ENCODE data around the gene HDAC8. TPM values are rescaled to one million over a fixed set of nuclear protein-coding genes. Genes with fewer than 3 reads are reported as not detected.
A peak's percentile ranks its signal among the peaks of the same experiment; 100 is the strongest.
"Not testable (repeated sequence)": the region's sequence is repeated elsewhere in the genome, so short reads cannot be mapped to it uniquely, and the experiment has no call there.

Gene HDAC8
- total RNA-seq, 1 donor from 2014 or later, result 28.4 TPM

DNA sequence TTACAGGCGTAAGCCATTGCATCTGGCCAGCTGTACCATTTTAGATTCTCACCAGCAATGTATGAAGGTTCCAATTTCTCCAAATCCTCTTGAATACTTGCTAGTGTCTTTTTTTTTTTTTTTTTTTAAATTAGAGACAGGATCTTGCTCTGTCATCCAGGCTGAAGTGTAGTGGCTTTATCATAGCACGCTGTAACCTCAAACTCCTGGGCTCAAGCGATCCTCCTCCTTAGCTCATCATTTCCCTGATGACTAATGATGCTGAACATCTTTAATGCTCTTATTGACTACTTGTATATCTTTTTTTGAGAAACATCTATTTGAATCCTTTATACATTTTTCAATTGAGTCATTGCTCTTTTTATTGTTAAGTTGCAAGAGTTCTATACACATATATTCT is 40.3 kb downstream of the HDAC8 start:
- no peak for DNase-seq

DNA sequence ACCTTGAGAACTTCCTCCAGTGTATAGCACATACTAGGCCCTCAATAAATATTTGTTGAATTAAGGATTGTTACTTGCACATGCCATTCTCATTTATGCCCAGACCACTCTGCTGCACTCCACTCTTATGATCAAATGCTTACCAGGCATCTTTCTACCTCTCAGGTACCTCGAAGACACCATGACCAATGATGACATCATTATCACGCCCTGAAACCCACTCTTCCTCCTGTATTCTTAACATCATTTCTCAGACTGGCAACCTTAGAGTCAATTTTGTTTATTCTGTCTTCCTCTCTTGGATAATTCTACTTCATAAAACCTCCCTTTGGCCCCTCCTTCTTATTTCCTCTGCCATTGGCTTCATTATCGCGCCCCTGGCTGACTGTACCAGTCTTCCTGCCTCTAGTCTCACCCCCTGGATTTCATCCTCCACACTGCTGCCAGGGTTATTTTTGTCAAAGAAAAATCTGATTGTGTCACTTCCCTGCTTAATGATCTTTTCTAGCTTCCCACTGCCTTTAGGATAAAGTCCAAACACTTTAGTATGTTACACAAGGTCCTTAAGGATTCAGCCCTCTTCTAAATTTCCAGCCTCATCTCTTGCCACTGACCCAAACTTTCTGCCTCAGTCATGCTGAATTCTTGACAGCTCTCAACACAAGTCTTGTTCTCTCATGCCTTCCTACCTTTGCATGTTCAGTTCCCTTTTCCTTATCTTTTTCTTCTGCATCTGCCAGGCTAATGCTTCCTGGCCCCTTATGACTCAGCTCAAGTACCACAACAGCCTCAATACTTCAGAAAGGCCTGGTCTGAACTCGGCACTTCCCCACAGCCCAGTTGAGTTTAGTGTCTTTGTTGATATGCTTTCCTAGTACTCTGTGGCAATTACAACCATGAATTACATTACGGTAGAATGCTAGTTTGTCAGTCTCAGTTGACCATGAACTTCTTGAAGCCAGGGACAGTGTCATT is 45.8 kb downstream of the HDAC8 start:
- no peak for DNase-seq

- DNase-seq, result no peak
These were observed 73.9 kb downstream of the HDAC8 start for GRCh38 chrX:72498782-72499181.

- peak; percentile 62 for DNase-seq
These were observed 77.6 kb downstream of the HDAC8 start for GRCh38 chrX:72495046-72495445.

- no peak for DNase-seq
These were observed 80.1 kb downstream of the HDAC8 start for GRCh38 chrX:72492499-72492898.

DNA sequence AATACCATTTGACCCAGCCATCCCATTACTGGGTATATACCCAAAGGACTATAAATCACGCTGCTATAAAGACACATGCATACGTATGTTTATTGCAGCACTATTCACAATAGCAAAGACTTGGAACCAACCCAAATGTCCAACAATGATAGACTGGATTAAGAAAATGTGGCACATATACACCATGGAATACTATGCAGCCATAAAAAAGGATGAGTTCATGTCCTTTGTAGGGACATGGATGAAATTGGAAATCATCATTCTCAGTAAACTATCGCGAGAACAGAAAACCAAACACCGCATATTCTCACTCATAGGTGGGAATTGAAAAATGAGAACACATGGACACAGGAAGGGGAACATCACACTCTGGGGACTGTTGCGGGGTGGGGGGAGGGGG is 82.4 kb downstream of the HDAC8 start:
- DNase-seq, result not testable (repeated sequence)

GRCh38 chrX:72487661-72488060 is 85.0 kb downstream of the HDAC8 start:
- no peak for DNase-seq

GRCh38 chrX:72479324-72480274 is 93.0 kb downstream of the HDAC8 start:
- no peak for DNase-seq

GRCh38 chrX:72478853-72479252 is 93.8 kb downstream of the HDAC8 start:
- DNase-seq, result no peak

- no peak for DNase-seq
These were observed 94.3 kb downstream of the HDAC8 start for GRCh38 chrX:72478351-72478750.

GRCh38 chrX:72477781-72478181 is 94.9 kb downstream of the HDAC8 start:
- DNase-seq, result peak; percentile 77

- peak; percentile 60 for DNase-seq
These were observed 95.3 kb downstream of the HDAC8 start for GRCh38 chrX:72477376-72477775.

DNA sequence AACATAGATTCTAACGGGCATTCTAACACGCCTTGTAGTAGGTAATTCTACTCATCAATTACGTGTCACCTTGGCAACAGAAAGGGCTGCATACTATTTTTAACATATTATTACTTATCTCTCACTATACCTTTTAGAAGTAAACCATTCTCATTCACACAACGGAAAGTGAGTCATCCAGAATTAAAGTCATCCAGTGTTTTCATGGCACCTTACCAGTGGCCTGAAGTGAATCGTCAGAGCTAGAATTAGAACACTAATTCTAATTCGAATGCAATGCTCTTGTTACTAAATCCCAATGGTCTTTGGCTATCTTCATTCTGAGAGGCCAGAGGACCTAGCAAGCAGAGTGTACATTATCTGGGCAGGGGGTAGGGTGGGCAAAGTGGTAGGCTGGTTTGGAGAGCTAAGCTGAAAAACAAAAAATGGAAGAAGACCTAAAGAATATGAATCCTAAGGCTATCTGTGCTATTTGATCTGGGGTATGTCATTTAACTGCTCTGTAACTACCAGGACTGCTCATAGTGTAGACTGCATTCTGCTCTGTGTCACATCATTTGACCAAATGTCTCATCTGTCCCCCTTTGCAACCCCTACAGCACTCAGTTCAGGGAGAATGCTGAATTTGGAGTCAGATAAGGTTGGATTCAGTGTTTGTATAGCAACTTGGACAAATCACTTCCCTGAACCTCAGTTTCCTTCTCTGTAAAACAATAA is 96.5 kb downstream of the HDAC8 start:
- DNase-seq, result no peak

GRCh38 chrX:72475338-72475737 is 97.3 kb downstream of the HDAC8 start:
- no peak for DNase-seq

GRCh38 chrX:72470532-72471223 is 102.0 kb downstream of the HDAC8 start:
- DNase-seq, result no peak

DNA sequence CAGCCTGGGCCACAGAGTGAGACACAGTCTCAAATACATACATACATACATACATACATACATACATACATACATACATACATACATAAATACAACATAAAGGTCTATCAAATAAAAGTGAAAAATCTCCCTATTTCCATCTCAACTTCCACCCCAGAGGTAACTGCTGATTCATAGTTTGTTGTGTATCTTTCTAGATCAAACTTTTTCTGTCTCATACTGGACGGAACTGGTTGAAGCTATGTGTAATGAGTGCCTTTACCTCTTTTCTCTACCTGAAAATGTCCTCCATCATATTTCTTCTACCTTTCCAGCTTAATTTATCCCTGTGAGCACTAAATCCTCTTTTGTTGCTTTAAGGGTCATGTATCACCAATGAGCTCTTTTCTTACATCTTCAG is 102.5 kb downstream of the HDAC8 start:
- DNase-seq, result no peak

- DNase-seq, result no peak
These were observed 104.0 kb downstream of the HDAC8 start for GRCh38 chrX:72468607-72469006.

- DNase-seq, result no peak
These were observed 105.5 kb downstream of the HDAC8 start for GRCh38 chrX:72467135-72467534.

- DNase-seq, result no peak
These were observed 106.2 kb downstream of the HDAC8 start for GRCh38 chrX:72466493-72466892.

GRCh38 chrX:72465889-72466288 is 106.8 kb downstream of the HDAC8 start:
- no peak for DNase-seq

DNA sequence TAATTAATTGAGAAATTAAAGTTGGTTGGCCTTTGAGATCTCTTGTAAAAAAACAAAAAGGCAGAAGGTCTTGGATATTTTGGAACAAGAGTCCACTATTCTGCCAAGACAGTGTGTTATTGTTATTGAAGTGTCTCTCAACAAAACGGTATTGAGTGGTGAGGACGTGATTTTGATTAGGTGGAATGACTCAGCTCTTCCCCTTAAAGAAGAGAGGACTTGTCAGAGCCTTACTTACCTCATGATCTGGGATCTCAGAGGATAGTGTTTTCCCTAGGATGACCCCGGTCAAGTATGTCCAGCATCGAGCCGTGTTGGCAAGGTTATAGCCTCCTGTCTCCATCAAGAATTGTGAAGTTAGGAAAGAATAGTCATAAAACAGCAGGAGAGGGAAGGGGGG is 110.9 kb downstream of the HDAC8 start:
- no peak for DNase-seq

DNA sequence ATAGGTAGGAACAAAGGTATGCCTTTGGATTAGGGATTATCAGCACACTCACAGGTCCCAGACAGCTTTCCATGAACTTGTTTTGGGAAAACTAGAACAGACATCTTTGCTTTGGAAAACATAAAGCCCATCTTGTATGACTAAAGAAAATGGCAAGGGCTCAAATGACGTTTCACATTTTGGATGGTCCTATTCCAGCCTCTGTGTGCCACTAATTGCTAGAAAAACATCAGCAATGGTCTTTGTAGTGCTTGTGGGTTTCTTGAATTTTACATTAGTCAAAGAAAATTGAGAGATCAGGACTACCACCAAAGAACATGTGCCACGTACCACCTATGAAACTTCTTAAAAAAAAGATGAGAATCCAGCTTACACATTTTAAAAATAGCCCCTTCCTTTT is 111.4 kb downstream of the HDAC8 start:
- DNase-seq, result no peak
